ENCODE data around the gene PLEKHO2. TPM values are rescaled to one million over a fixed set of nuclear protein-coding genes. Genes with fewer than 3 reads are reported as not detected.
A peak's percentile ranks its signal among the peaks of the same experiment; 100 is the strongest.

PLEKHO2 gene
- total and polyA plus RNA-seq, 2 donors (not counting 3 experiments of a cell fraction or from before 2014, with no cell fraction given), result 21.9 to 24.9 TPM

DNA sequence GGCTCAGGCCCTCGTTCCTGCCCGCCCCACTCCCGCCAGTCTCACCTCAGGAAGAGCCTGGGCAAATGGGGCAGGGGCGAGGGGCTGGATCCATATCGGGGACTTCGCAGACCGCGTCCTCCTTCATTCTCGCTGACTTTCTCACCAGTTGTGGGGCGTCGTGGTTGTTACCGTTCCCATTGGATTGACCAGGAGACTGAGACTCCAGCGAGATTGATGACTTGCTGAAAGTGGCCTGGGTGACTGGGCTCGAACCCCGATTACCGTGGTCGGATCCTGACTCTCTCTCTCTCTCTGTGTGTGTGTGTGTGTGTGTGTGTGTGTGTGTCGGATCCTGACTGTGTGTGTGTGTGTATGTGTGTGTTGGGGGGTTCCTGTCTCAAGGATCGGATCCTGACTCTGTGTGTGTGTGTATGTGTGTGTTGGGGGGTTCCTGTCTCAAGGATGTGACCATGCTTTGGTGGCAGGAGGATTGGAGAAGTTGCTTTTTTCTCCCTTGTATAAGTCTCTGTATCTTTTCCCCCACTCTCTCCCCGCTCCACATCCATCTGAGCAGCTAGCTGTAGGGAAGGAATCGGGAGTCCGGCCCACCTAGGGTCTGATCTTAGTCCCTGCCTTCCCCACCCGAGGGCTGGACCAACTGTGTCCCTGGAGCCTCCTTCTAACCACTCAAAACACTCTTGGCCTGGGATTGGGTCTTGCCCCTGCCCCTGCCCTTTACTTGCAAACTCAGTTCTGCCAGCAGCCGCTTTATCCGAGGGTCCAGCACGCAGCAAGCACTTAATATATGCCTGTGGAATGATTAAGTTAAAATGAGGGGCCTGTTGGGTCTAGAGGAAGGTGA lies 603 bp downstream of the PLEKHO2 start:
- FAIRE-seq (no peak), DNase-seq (ENCODE audit: low read depth, low spot score) (peak; percentile 48)
- ChIA-PET POLR2A (no interaction called here), CTCF (interaction anchor here (1.2 to 2.0 kb wide), 5 partner anchors 36 to 110 kb away, joined by 3 to 9 read pairs (median 3); no protein-coding TSS in a partner anchor)
- Histone ChIP-seq H3K4me1 (ENCODE audit: control insufficient read depth, extremely low read depth, insufficient read depth, low read length) (peaks cover 41% of the 10 kb centered on the region), H3K27ac (ENCODE audit: insufficient read depth, low read depth, low read length) (peak overlapping the region; percentile 54), H3K27me3 (ENCODE audit: control insufficient read depth in 2 of 2, insufficient read depth in 2 of 2, low read length in 2 of 2) (no peaks in the 10 kb centered on the region), H3K36me3 (ENCODE audit: control insufficient read depth in 2 of 2, extremely low read depth in 1 of 2, insufficient read depth in 2 of 2, low read length in 2 of 2) (no peaks in the 10 kb centered on the region), H2AFZ (ENCODE audit: low read depth, low read length) (no peak overlapping the region), H3K9ac (replicated peaks; ENCODE audit: extremely low read depth, insufficient read depth, low read length) (peak overlapping the region; percentile 57), H3K79me2 (ENCODE audit: control insufficient read depth, insufficient read depth, low read length) (peaks cover 55% of the 10 kb centered on the region), H3K4me3 (replicated peaks in 1 of 3; ENCODE audit: insufficient read depth in 1 of 3, low read depth in 1 of 3, low read length in 3 of 3) (peak overlapping the region; percentile 26 to 97 (median 62)), H4K20me1 (replicated peaks; ENCODE audit: control insufficient read depth, extremely low read depth, insufficient read depth, low read length) (no peaks in the 10 kb centered on the region), H3K9me1 (replicated peaks; ENCODE audit: control insufficient read depth, extremely low read depth, insufficient read depth, low read length) (no peaks in the 10 kb centered on the region), H3K4me2 (ENCODE audit: insufficient read depth, low read length) (peak overlapping the region; percentile 44), H3K9me3 (replicated peaks; ENCODE audit: control insufficient read depth, insufficient read depth, low read length) (no peaks in the 10 kb centered on the region)
- intact Hi-C loops (cut with micrococcal nuclease) (loop anchor here (1.0 to 5.0 kb wide), 3 partner anchors 16 to 145 kb away; partner anchors contain the start of gene SPG21), dilution Hi-C loops (cut with MboI; ENCODE audit: extremely low pct_ligation_motif_present, low sequenced_read_pairs) (no loop called here)
- TF ChIP-seq POLR2A (IDR thresholded peaks at IDR 0.05; ENCODE audit: low read depth, low read length) (no peak), FOS (IDR thresholded peaks at IDR 0.05; ENCODE audit: borderline replicate concordance, insufficient read depth, low read length) (no peak), JUN (IDR thresholded peaks at IDR 0.05; ENCODE audit: borderline replicate concordance, insufficient read depth, insufficient read length, low read depth) (no peak), EZH2 (IDR thresholded peaks at IDR 0.05; ENCODE audit: borderline replicate concordance, low read depth, low read length, severe bottlenecking) (no peak)
- BruUV-seq (replicated peaks), result TSS peak; percentile 62

DNA sequence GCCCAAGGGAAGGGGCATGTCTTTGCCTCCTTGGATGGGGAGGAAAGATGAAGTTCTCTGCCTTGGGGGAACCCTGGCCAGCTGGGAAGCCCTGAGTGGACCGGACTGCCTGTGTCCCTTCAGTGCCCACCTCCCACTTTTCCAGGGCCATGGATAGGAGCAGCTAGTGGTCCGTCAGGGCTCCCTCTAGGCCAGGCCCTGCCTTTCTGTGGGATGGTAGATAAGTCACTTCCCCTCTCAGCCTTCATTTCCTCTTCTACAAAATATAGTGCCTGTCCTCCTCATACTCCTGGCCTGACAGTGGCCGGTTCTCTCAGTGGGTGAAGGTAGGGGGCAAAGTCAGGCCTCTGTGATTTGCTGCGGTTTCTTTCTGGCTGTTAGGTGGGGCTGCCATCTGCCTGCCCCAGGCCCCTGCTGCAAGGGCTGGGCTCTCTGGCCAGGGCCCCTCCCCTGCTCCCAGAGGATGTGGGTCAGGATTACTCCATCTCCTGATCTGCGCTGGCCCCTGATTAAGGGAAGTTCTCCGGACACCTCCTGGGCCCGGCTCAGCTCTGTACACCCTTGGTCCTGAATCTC lies 1.4 kb downstream of the PLEKHO2 start:
- BruUV-seq (replicated peaks), result no TSS peak
- Histone ChIP-seq H3K27me3 (ENCODE audit: control insufficient read depth in 2 of 2, insufficient read depth in 2 of 2, low read length in 2 of 2) (no peaks in the 10 kb centered on the region), H3K9me1 (replicated peaks; ENCODE audit: control insufficient read depth, extremely low read depth, insufficient read depth, low read length) (no peaks in the 10 kb centered on the region), H3K9me3 (replicated peaks; ENCODE audit: control insufficient read depth, insufficient read depth, low read length) (no peaks in the 10 kb centered on the region), H3K4me1 (ENCODE audit: control insufficient read depth, extremely low read depth, insufficient read depth, low read length) (peaks cover 41% of the 10 kb centered on the region), H3K79me2 (ENCODE audit: control insufficient read depth, insufficient read depth, low read length) (peaks cover 62% of the 10 kb centered on the region), H3K4me3 (replicated peaks in 1 of 3; ENCODE audit: insufficient read depth in 1 of 3, low read depth in 1 of 3, low read length in 3 of 3) (peak overlapping the region; percentile 26 to 97 (median 62)), H3K9ac (replicated peaks; ENCODE audit: extremely low read depth, insufficient read depth, low read length) (peak overlapping the region; percentile 57), H4K20me1 (replicated peaks; ENCODE audit: control insufficient read depth, extremely low read depth, insufficient read depth, low read length) (no peaks in the 10 kb centered on the region), H3K4me2 (ENCODE audit: insufficient read depth, low read length) (peak overlapping the region; percentile 44), H2AFZ (ENCODE audit: low read depth, low read length) (no peak overlapping the region), H3K36me3 (ENCODE audit: control insufficient read depth in 2 of 2, extremely low read depth in 1 of 2, insufficient read depth in 2 of 2, low read length in 2 of 2) (no peaks in the 10 kb centered on the region), H3K27ac (ENCODE audit: insufficient read depth, low read depth, low read length) (peak overlapping the region; percentile 54)
- TF ChIP-seq EZH2 (IDR thresholded peaks at IDR 0.05; ENCODE audit: borderline replicate concordance, low read depth, low read length, severe bottlenecking), result no peak
- no peak for TF ChIP-seq JUN (IDR thresholded peaks at IDR 0.05; ENCODE audit: borderline replicate concordance, insufficient read depth, insufficient read length, low read depth)
- TF ChIP-seq, protein P1, sequence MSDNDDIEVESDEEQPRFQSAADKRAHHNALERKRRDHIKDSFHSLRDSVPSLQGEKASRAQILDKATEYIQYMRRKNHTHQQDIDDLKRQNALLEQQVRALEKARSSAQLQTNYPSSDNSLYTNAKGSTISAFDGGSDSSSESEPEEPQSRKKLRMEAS (IDR thresholded peaks at IDR 0.05; ENCODE audit: insufficient read depth, insufficient read length), result no peak
- TF ChIP-seq POLR2A (IDR thresholded peaks at IDR 0.05; ENCODE audit: low read depth, low read length), result peak; percentile 53
- no peak for TF ChIP-seq FOS (IDR thresholded peaks at IDR 0.05; ENCODE audit: borderline replicate concordance, insufficient read depth, low read length)
- dilution Hi-C loops (cut with MboI; ENCODE audit: extremely low pct_ligation_motif_present, low sequenced_read_pairs) (no loop called here), intact Hi-C loops (cut with micrococcal nuclease) (loop anchor here (1.0 to 5.0 kb wide), 3 partner anchors 16 to 144 kb away; partner anchors contain the start of gene SPG21)
- FAIRE-seq (peak; percentile 97), DNase-seq (ENCODE audit: low read depth, low spot score) (peak; percentile 74)
- CTCF ChIA-PET, result interaction anchor here (0.5 to 2.3 kb wide), 7 partner anchors 9 to 64 kb away, joined by 3 to 9 read pairs (median 4); no protein-coding TSS in a partner anchor
- POLR2A ChIA-PET, result interaction anchor here (1.2 kb wide), 1 partner anchor 51 kb away, joined by 3 read pairs; no protein-coding TSS in a partner anchor
